Esophagus muscularis mucosa (tissue), 4 donors: Measurements from ENCODE around the gene GFI1B. TPM values are rescaled to one million over a fixed set of nuclear protein-coding genes. Genes with fewer than 3 reads are reported as not detected.

Experiments
- DNase-seq: peaks from one replicate; pipeline ENCODE4 v3.0.0-alpha.2; 2017; ENCODE audit errors: extremely low spot score
- H3K27ac ChIP-seq, 4 donors: fragments of 200-600 bp; sonication (generic); replicated peaks in 1 of 4; 1 replicate in 3 of 4; 2 replicates in 1 of 4; pipeline ENCODE4 v1.5.1; 2016 to 2019; ENCODE audit warnings: mild to moderate bottlenecking in 1 of 4
- H3K27me3 ChIP-seq, 4 donors: fragments of 200-600 bp; sonication (generic); one replicate each; pipeline versions ENCODE4 v1.5.1 to v1.6.0; 2016 to 2019
- H3K36me3 ChIP-seq, 4 donors: fragments of 200-600 bp; sonication (generic); one replicate each; pipeline ENCODE4 v1.5.1; 2016 to 2019
- H3K4me1 ChIP-seq, 4 donors: fragments of 200-600 bp; sonication (generic); one replicate each; pipeline ENCODE4 v1.5.1; 2016 to 2019
- H3K4me3 ChIP-seq, 4 donors: fragments of 200-600 bp; sonication (generic); 1 replicate in 2 of 4; 2 replicates in 2 of 4; pipeline ENCODE4 v1.5.1; 2016 to 2019; ENCODE audit warnings: mild to moderate bottlenecking in 4 of 4, moderate library complexity in 1 of 4
- H3K9me3 ChIP-seq, 4 donors: fragments of 200-600 bp; sonication (generic); 1 replicate in 3 of 4; 2 replicates in 1 of 4; pipeline ENCODE4 v1.5.1; 2016 to 2019
- CTCF ChIP-seq, 3 experiments: fragments of 200-600 bp in 2 of 3; fragments of 450-650 bp in 1 of 3; sonication (generic) in 2 of 3; IDR thresholded peaks; one replicate each; pipeline ENCODE4 v1.5.1; 2017 to 2019; ENCODE audit warnings: antibody characterized with exemption in 3 of 3, mild to moderate bottlenecking in 2 of 3, moderate library complexity in 1 of 3
- EP300 ChIP-seq: sonication (generic); formaldehyde crosslinking; IDR thresholded peaks from one replicate; pipeline ENCODE4 v1.6.1; 2017; ENCODE audit warnings: antibody characterized with exemption
- POLR2A ChIP-seq: fragments of 450-650 bp; IDR thresholded peaks from one replicate; pipeline ENCODE4 v1.6.1; 2017; ENCODE audit warnings: antibody characterized with exemption, moderate library complexity, mild to moderate bottlenecking, low read depth
- POLR2AphosphoS5 ChIP-seq, 2 donors: sonication (generic); formaldehyde crosslinking; IDR thresholded peaks; one replicate each; pipeline ENCODE4 v1.6.1; 2017; ENCODE audit warnings: antibody characterized with exemption in 2 of 2
- WGBS: methylation state at CpG from one replicate; pipeline ENCODE4 v1.1.5; 2018; 5-methylcytosine and 5-hydroxymethylcytosine counted together
- intact Hi-C: fragments of 100-400 bp; cut with DNase I; formaldehyde crosslinking; loops from one replicate; pipeline ENCODE4 v1.15.1; 2023
- total RNA-seq, 4 donors: library from RNA; depleted of rRNA; stranded (reverse); fragments of >200 nt; gene quantifications; one replicate each; pipeline versions ENCODE4 v1.1.0 to v1.2.1, GENCODE V29; 2016

GFI1B gene
- total RNA-seq, 4 donors from 2014 or later: 0.17 TPM; not detected in 3

GRCh38 chr9:132998831-132999635 is 20.5 kb downstream of the GFI1B start:
- H3K4me3 ChIP-seq: no peak overlapping the region
- H3K4me1 ChIP-seq: no peaks in the 10 kb centered on the region
- no peak for DNase-seq
- intact Hi-C loops: no loop called here
- H3K9me3 ChIP-seq: no peaks in the 10 kb centered on the region
- 66% methylated on average over 15 of the region's 18 CpGs for WGBS
- no peak for TF ChIP-seq EP300
- no peak for TF ChIP-seq CTCF (IDR thresholded peaks at IDR 0.05)
- TF ChIP-seq POLR2AphosphoS5 (IDR thresholded peaks at IDR 0.05): no peak
- no peak for TF ChIP-seq POLR2A
- no peaks in the 10 kb centered on the region for H3K36me3 ChIP-seq
- H3K27ac ChIP-seq: no peak overlapping the region
- peaks cover 0 to 88% (median 2%) of the 10 kb centered on the region in 4 donors for H3K27me3 ChIP-seq

GRCh38 chr9:133002147-133003070 is 23.9 kb downstream of the GFI1B start:
- DNase-seq: no peak
- peaks cover 0 to 87% (median 0%) of the 10 kb centered on the region in 4 donors for H3K27me3 ChIP-seq
- 45% methylated on average over 12 of the region's 13 CpGs for WGBS
- H3K4me3 ChIP-seq: no peak overlapping the region
- H3K9me3 ChIP-seq: no peaks in the 10 kb centered on the region
- intact Hi-C loops: no loop called here
- H3K36me3 ChIP-seq: no peaks in the 10 kb centered on the region
- no peaks in the 10 kb centered on the region for H3K4me1 ChIP-seq
- TF ChIP-seq POLR2AphosphoS5 (IDR thresholded peaks at IDR 0.05) (no peak), EP300 (no peak), CTCF (IDR thresholded peaks at IDR 0.05) (no peak), POLR2A (no peak)
- H3K27ac ChIP-seq: no peak overlapping the region

DNA sequence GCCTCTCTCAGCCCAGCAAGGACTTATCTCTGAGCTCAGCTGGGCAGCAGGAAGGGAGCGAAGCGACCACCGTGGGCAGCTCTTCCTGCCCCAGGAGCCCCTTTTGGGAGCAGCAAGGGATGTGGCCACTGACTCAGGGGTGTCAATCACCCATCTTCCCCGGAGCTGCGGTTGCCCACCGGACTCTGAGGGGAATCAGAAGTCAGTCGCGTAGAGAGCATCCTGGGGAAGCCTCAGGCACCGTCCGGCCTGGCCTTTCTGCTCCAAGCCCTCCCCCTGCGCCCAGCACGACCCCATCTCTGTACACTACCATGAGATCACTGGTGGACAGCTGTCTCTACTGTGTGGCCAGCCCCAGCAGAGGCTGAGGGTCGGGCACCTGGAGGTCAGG is 24.6 kb downstream of the GFI1B start:
- H3K9me3 ChIP-seq: no peaks in the 10 kb centered on the region
- H3K36me3 ChIP-seq: no peaks in the 10 kb centered on the region
- H3K27ac ChIP-seq: no peak overlapping the region
- no peak for DNase-seq
- no peaks in the 10 kb centered on the region for H3K4me1 ChIP-seq
- TF ChIP-seq POLR2AphosphoS5 (IDR thresholded peaks at IDR 0.05): no peak
- TF ChIP-seq EP300: no peak
- TF ChIP-seq CTCF (IDR thresholded peaks at IDR 0.05): no peak
- TF ChIP-seq POLR2A: no peak
- intact Hi-C loops: no loop called here
- WGBS: 35% methylated on average over 12 of the region's 13 CpGs
- H3K4me3 ChIP-seq: no peak overlapping the region
- H3K27me3 ChIP-seq: peaks cover 0 to 89% (median 0%) of the 10 kb centered on the region in 4 donors

DNA sequence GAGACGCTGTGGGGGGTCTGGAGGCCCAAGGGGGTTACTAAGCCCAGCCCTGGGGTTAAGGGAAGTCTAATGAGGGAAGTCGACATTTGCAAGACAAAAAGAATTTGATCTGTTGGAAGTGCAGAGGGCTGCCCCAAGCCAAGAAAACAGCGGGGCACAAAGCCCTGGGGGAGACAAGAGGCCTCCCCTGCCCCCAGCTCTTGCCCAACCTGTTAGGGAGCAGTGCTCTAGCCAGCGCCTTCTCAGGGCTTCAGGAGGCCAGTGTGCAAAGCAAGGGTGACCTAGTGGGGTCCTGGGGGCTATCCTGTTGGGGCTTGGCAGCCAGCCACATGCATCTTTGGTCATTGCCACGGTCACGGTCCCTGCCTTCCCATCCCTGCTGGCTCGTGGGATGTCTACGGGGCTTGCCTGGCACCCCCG is 25.2 kb downstream of the GFI1B start:
- WGBS: 32% methylated on average over 3 of the region's 9 CpGs
- no peaks in the 10 kb centered on the region for H3K36me3 ChIP-seq
- no peaks in the 10 kb centered on the region for H3K4me1 ChIP-seq
- no peaks in the 10 kb centered on the region for H3K9me3 ChIP-seq
- H3K4me3 ChIP-seq: no peak overlapping the region
- intact Hi-C loops: no loop called here
- no peak for DNase-seq
- TF ChIP-seq POLR2A: no peak
- TF ChIP-seq EP300: no peak
- TF ChIP-seq POLR2AphosphoS5 (IDR thresholded peaks at IDR 0.05): no peak
- TF ChIP-seq CTCF (IDR thresholded peaks at IDR 0.05): no peak
- H3K27me3 ChIP-seq: peaks cover 0 to 94% (median 0%) of the 10 kb centered on the region in 4 donors
- H3K27ac ChIP-seq: no peak overlapping the region
